K562 (cell line): ENCODE measurements around the gene ST7.

Source experiments
- CHD1 ChIP-seq: fragments of 200-600 bp; sonication (generic); IDR thresholded peaks from one replicate; pipeline ENCODE4 v1.6.1; 2012; ENCODE audit warnings: mild to moderate bottlenecking, moderate library complexity, low read length, inconsistent platforms
- CTCF ChIP-seq, 3 experiments: IDR thresholded peaks in 2 of 3; conservative IDR thresholded peaks in 1 of 3; 2 replicates each; pipeline ENCODE4 v1.5.1; 2011 to 2012; ENCODE audit warnings: low read length in 3 of 3, mild to moderate bottlenecking in 3 of 3, control low read depth in 2 of 3, improper control_type of control experiment in 1 of 3, inconsistent platforms in 1 of 3, low read depth in 1 of 3, mixed read lengths in 1 of 3, moderate library complexity in 1 of 3; ENCODE audit not compliant: insufficient read depth in 2 of 3
- EP300 ChIP-seq: IDR thresholded peaks from 2 replicates; pipeline ENCODE4 v1.6.1; 2012; ENCODE audit warnings: low read length, improper control_type of control experiment
- ERF ChIP-seq: fragments of 450-650 bp; formaldehyde crosslinking; IDR thresholded peaks from 2 replicates; pipeline ENCODE4 v1.4.0; 2020; ENCODE audit warnings: mild to moderate bottlenecking, mixed read lengths
- FOXO4 ChIP-seq: fragments of 450-650 bp; formaldehyde crosslinking; IDR thresholded peaks from 2 replicates; pipeline ENCODE4 v1.4.0; 2020; ENCODE audit warnings: mild to moderate bottlenecking, moderate library complexity
- JUN ChIP-seq, 2 experiments: sonication (generic) in 1 of 2; formaldehyde crosslinking in 1 of 2; IDR thresholded peaks; 2 replicates each; pipeline versions ENCODE4 v1.6.1 to v1.8.0; 2012 to 2022; ENCODE audit warnings: borderline replicate concordance in 2 of 2, mild to moderate bottlenecking in 2 of 2, improper control_type of control experiment in 1 of 2, low read depth in 1 of 2, low read length in 1 of 2, missing genetic modification reagents in 1 of 2
- PYGO2 ChIP-seq: fragments of 450-650 bp; IDR thresholded peaks from 2 replicates; pipeline ENCODE4 v1.6.1; 2016; ENCODE audit warnings: mild to moderate bottlenecking, missing genetic modification characterization, moderate library complexity, missing compliant biosample characterization
- STAG1 ChIP-seq: sonication (generic); formaldehyde crosslinking; IDR thresholded peaks from 2 replicates; pipeline ENCODE4 v1.5.0; 2020; ENCODE audit warnings: missing genetic modification reagents, borderline replicate concordance
- TRIM28 ChIP-seq: fragments of 450-650 bp; IDR thresholded peaks from 2 replicates; pipeline ENCODE4 v1.6.1; 2017
- ZBTB11 ChIP-seq, 3 experiments: fragments of 200-800 bp in 1 of 3; fragments of 250-450 bp in 1 of 3; fragments of 450-650 bp in 1 of 3; sonication (Bioruptor Pico) in 1 of 3; sonication (Bioruptor generic) in 1 of 3; formaldehyde crosslinking in 1 of 3; IDR thresholded peaks; 2 replicates each; pipeline versions ENCODE4 v1.6.1 to v1.8.0; 2016 to 2022; ENCODE audit warnings: mild to moderate bottlenecking in 2 of 3, missing genetic modification characterization in 2 of 3, missing compliant biosample characterization in 1 of 3, moderate library complexity in 1 of 3
- ZBTB33 ChIP-seq: sonication (generic); formaldehyde crosslinking; IDR thresholded peaks from 2 replicates; pipeline ENCODE4 v1.8.1; 2023; ENCODE audit warnings: mild to moderate bottlenecking, missing genetic modification reagents
- ZNF24 ChIP-seq: fragments of 450-650 bp; IDR thresholded peaks from 2 replicates; pipeline ENCODE4 v1.6.1; 2016
- TF ChIP-seq, protein P1 (sequence below): sonication (generic); formaldehyde crosslinking; IDR thresholded peaks from 2 replicates; pipeline ENCODE4 v1.8.0; 2022; ENCODE audit warnings: mild to moderate bottlenecking, missing genetic modification reagents
- TF ChIP-seq, protein P2 (sequence below): sonication (generic); formaldehyde crosslinking; IDR thresholded peaks from 2 replicates; pipeline ENCODE4 v1.9.0; 2022; ENCODE audit warnings: mild to moderate bottlenecking, missing genetic modification reagents

DNA sequence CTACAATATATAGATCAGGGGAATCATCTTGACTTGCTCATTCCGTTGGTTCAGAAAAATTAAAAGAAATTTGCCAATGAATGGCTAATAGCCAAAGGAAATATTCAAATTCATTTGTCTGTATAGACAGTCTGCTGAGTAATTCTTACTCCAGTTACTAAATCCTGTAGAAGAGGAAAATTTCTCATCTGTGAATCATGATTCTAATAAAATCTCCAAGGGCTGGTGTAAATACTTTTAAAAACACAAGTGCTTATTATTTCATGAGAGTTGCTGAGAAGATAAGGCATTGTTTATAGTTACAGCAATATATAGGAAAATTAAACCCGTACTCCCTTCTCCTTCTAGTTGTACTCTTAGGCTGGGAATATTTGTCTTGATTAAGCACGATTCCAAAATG is 316.6 kb downstream of the ST7 start:
- TF ChIP-seq CTCF (IDR thresholded peaks at IDR 0.05 in 2 of 3, conservative IDR thresholded peaks at IDR 0.05 in 1 of 3; ENCODE audit: insufficient read depth in 2 of 3, low read depth in 1 of 3, low read length in 3 of 3) = no peak
- no peak for TF ChIP-seq ZBTB33 (CRISPR knock-in tag)
- TF ChIP-seq JUN (IDR thresholded peaks at IDR 0.05; ENCODE audit: borderline replicate concordance, low read depth, low read length) = no peak
- no peak for TF ChIP-seq JUN (CRISPR knock-in tag; IDR thresholded peaks at IDR 0.05; ENCODE audit: borderline replicate concordance)
- TF ChIP-seq PYGO2 = no peak
- TF ChIP-seq, protein P1, sequence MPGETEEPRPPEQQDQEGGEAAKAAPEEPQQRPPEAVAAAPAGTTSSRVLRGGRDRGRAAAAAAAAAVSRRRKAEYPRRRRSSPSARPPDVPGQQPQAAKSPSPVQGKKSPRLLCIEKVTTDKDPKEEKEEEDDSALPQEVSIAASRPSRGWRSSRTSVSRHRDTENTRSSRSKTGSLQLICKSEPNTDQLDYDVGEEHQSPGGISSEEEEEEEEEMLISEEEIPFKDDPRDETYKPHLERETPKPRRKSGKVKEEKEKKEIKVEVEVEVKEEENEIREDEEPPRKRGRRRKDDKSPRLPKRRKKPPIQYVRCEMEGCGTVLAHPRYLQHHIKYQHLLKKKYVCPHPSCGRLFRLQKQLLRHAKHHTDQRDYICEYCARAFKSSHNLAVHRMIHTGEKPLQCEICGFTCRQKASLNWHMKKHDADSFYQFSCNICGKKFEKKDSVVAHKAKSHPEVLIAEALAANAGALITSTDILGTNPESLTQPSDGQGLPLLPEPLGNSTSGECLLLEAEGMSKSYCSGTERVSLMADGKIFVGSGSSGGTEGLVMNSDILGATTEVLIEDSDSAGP (CRISPR knock-in tag) = no peak
- no peak for TF ChIP-seq STAG1 (CRISPR knock-in tag)
- no peak for TF ChIP-seq CHD1
- TF ChIP-seq FOXO4 (CRISPR knock-in tag) = no peak
- TF ChIP-seq EP300 = no peak
- no peak for TF ChIP-seq ERF
- no peak for TF ChIP-seq ZNF24
- TF ChIP-seq, protein P2, sequence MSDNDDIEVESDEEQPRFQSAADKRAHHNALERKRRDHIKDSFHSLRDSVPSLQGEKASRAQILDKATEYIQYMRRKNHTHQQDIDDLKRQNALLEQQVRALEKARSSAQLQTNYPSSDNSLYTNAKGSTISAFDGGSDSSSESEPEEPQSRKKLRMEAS (CRISPR knock-in tag) = no peak
- no peak for TF ChIP-seq ZBTB11 (CRISPR knock-in tag; IDR thresholded peaks at IDR 0.05)
- no peak for TF ChIP-seq TRIM28
